Activated T-helper 2 cell treated with anti-CD3 and anti-CD28 coated beads, Interferon-gamma antibody, Interleukin-2, Interleukin-4, amounts not matched to agents 10 μg/mL and 5 μg/mL and 100 μg/mL, durations not matched to agents 14 hours and 24 hours and 36 hours (primary cell): ENCODE results near the gene TRMT112. TPM values are rescaled to one million over a fixed set of nuclear protein-coding genes. Genes with fewer than 3 reads are reported as not detected.
"Not testable (repeated sequence)": the region's sequence is repeated elsewhere in the genome, so short reads cannot be mapped to it uniquely, and the experiment has no call there.

ENCODE experiments used
- DNase-seq: peaks from one replicate; pipeline ENCODE4 v3.0.0; 2021; ENCODE audit warnings: low spot score
- H3K27ac Mint-ChIP-seq: one replicate; pipeline ENCODE4 v1.8.0; 2021; ENCODE audit warnings: mixed read lengths
- H3K27me3 Mint-ChIP-seq: one replicate; pipeline ENCODE4 v1.8.0; 2021; ENCODE audit warnings: low read depth, mixed read lengths
- H3K36me3 Mint-ChIP-seq: one replicate; pipeline ENCODE4 v1.8.0; 2021; ENCODE audit warnings: low read depth, mixed read lengths
- H3K4me1 Mint-ChIP-seq: one replicate; pipeline ENCODE4 v1.8.0; 2021; ENCODE audit warnings: low read depth, mixed read lengths
- H3K4me3 Mint-ChIP-seq: one replicate; pipeline ENCODE4 v1.8.0; 2021; ENCODE audit warnings: low read depth, mild to moderate bottlenecking, moderate library complexity, mixed read lengths
- H3K9me3 Mint-ChIP-seq: one replicate; pipeline ENCODE4 v1.8.0; 2021; ENCODE audit warnings: mixed read lengths
- intact Hi-C: fragments of 100-400 bp; cut with micrococcal nuclease; formaldehyde crosslinking; loops from one replicate; pipeline ENCODE4 v1.15.1; 2023
- total RNA-seq: library from RNA; stranded (reverse); gene quantifications from 2 replicates; pipeline ENCODE4 v1.2.3, GENCODE V29; 2022

TRMT112 gene
- total RNA-seq, 1 donor from 2014 or later = 290 TPM

DNA sequence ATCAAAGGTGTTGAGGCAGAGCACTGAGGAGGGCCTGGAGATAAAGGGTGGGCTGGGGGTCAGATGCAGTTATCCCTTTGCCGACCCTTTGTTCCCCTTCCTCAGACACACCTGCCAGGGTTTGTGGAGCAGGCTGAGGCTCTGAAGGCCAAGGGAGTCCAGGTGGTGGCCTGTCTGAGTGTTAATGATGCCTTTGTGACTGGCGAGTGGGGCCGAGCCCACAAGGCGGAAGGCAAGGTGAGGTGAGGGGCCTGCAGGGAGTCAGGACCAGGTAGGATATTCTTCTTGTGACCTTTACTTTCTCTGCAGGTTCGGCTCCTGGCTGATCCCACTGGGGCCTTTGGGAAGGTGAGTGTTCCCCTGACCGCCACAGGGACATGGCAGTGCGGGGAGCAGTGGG, 3.2 kb upstream of the TRMT112 start:
- Mint-ChIP-seq H3K27me3 (no peaks in the 10 kb centered on the region), H3K9me3 (no peaks in the 10 kb centered on the region), H3K4me1 (peaks cover 27% of the 10 kb centered on the region), H3K4me3 (no peak overlapping the region), H3K36me3 (peaks cover 35% of the 10 kb centered on the region), H3K27ac (peak overlapping the region; percentile 53)
- intact Hi-C loops = no loop called here
- DNase-seq = no peak

GRCh38 chr11:64318766-64319761, 1.7 kb upstream of the TRMT112 start:
- Mint-ChIP-seq H3K36me3 (peaks cover 48% of the 10 kb centered on the region), H3K27me3 (no peaks in the 10 kb centered on the region), H3K27ac (peak overlapping the region; percentile 99), H3K9me3 (no peaks in the 10 kb centered on the region), H3K4me3 (peak overlapping the region; percentile 96), H3K4me1 (peaks cover 29% of the 10 kb centered on the region)
- intact Hi-C loops = loop anchor here (2.0 kb wide), 1 partner anchor 14 kb away; no protein-coding TSS in a partner anchor
- no peak for DNase-seq

DNA sequence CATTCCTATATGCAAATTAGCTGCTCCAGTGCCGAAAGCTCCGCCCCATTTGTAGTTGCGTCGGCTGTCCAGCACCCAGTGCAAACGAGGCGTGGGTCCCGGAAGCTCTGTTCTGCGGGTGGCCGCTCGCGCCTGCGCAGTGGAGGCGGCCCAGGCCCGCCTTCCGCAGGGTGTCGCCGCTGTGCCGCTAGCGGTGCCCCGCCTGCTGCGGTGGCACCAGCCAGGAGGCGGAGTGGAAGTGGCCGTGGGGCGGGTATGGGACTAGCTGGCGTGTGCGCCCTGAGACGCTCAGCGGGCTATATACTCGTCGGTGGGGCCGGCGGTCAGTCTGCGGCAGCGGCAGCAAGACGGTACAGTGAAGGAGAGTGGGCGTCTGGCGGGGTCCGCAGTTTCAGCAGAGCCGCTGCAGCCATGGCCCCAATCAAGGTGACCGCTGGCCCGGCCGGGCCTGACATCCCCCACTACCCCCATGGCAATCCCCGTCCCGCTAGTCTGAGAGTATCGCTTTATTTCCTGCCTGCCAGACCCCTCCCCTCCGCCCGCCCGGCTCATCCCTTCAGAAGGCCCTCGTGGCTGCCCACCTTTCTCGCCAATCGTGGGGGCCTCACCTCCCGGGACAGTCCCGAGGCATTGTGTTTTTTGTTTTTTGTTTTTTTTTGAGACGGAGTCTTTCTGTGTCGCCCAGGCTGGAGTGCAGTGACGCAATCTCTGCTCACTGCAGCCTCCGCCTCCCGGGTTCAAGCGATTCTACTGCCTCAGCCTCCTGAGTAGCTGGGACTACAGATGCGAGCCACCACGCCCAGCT, 804 bp upstream of the TRMT112 start, which contains the start of gene PRDX5:
TSS of gene PRDX5 (plus strand) at position 161 of the 805 bp plus-strand sequence. CDS start at position 256, 95 bp downstream.
- Mint-ChIP-seq H3K27ac (peak within 1 kb of the TSS; percentile 99), H3K9me3 (no peaks in the 10 kb centered on the region), H3K4me1 (peaks cover 30% of the 10 kb centered on the region), H3K27me3 (no peaks in the 10 kb centered on the region), H3K36me3 (peaks cover 55% of the 10 kb centered on the region), H3K4me3 (peak within 1 kb of the TSS; percentile 96)
- intact Hi-C loops = loop anchor here (1.0 to 2.0 kb wide), 6 partner anchors 12 to 77 kb away; partner anchors contain the start of genes FKBP2 and GPR137
- DNase-seq = peak; percentile 95

DNA sequence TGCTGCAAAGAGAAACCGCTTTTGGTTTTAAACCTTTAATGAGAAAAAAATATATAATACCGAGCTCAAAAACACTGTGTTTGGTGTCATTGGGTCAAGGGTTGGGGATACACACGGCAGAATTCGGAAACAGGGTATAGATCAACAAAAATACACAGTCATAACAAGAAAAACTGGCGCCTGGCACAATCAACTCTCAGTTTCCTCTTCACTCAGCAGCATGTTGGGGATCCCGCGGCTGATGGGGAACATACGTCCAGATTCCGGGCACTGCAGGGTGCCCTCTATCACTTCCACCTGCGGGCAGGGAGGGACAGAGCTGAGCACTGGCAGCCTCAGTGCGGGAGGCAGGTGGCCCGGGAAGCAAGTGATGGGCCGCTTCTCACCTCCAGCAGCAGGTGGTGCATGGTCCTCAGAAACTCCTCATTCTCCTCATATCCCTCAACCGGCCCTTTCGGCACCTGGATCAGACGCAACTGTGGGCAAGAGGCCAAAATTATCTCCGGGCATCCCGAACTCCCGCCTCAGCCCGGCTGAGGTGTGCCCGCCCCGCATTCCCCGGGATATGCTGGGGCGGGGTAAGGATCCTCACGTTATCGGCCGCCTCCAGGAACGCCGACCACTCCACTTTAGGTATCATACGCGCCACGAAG, 561 bp downstream of the TRMT112 start:
- intact Hi-C loops = loop anchor here (1.0 kb wide), 5 partner anchors 10 to 75 kb away; partner anchors contain the start of genes FKBP2 and GPR137
- H3K27ac Mint-ChIP-seq = peak overlapping the region; percentile 99
- no peaks in the 10 kb centered on the region for H3K9me3 Mint-ChIP-seq
- H3K27me3 Mint-ChIP-seq = no peaks in the 10 kb centered on the region
- peaks cover 38% of the 10 kb centered on the region for H3K4me1 Mint-ChIP-seq
- peaks cover 60% of the 10 kb centered on the region for H3K36me3 Mint-ChIP-seq
- H3K4me3 Mint-ChIP-seq = peak overlapping the region; percentile 96
- DNase-seq = no peak

- H3K4me1 Mint-ChIP-seq = peaks cover 35% of the 10 kb centered on the region
- H3K27me3 Mint-ChIP-seq, DNase-seq, intact Hi-C loops, H3K9me3 Mint-ChIP-seq: not testable (repeated sequence)
- H3K27ac Mint-ChIP-seq = peak overlapping the region; percentile 99
- peak overlapping the region; percentile 96 for H3K4me3 Mint-ChIP-seq
- peaks cover 54% of the 10 kb centered on the region for H3K36me3 Mint-ChIP-seq
Observed at GRCh38 chr11:64315667-64316526, 1.5 kb downstream of the TRMT112 start.

DNA sequence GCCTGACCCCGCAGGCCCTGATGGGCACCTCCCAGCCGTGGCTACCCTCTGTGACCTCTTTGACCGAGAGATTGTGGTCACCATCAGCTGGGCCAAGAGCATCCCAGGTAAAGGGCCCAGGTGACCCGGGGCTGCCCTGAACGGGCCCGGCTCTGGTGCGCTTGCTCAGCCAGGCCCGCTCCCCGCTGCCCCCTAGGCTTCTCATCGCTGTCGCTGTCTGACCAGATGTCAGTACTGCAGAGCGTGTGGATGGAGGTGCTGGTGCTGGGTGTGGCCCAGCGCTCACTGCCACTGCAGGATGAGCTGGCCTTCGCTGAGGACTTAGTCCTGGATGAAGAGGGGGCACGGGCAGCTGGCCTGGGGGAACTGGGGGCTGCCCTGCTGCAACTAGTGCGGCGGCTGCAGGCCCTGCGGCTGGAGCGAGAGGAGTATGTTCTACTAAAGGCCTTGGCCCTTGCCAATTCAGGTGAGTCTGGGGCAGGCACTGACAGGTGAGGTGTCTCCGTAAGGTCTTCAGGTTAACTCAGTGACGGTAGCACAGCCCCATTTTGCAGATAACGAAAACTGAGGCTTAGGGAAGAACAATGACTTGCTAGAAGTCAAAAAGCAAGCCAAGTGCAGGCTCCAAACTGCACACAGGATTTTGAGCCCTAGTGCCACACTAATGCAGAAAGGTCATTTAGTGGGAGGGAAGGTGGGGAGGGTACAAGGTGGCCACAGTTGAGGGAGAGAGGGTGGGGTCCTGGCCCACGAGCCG, 2.4 kb downstream of the TRMT112 start:
- Mint-ChIP-seq H3K9me3 (no peaks in the 10 kb centered on the region), H3K27ac (no peak overlapping the region), H3K36me3 (peaks cover 46% of the 10 kb centered on the region), H3K27me3 (no peaks in the 10 kb centered on the region), H3K4me3 (peak overlapping the region; percentile 26), H3K4me1 (peaks cover 29% of the 10 kb centered on the region)
- intact Hi-C loops = no loop called here
- DNase-seq = no peak

GRCh38 chr11:64314146-64314804, 3.1 kb downstream of the TRMT112 start:
- Mint-ChIP-seq H3K27me3 (no peaks in the 10 kb centered on the region), H3K4me1 (peaks cover 25% of the 10 kb centered on the region), H3K36me3 (peaks cover 48% of the 10 kb centered on the region), H3K4me3 (no peak overlapping the region), H3K9me3 (no peaks in the 10 kb centered on the region), H3K27ac (no peak overlapping the region)
- intact Hi-C loops = no loop called here
- DNase-seq = no peak

- H3K36me3 Mint-ChIP-seq = peaks cover 50% of the 10 kb centered on the region
Observed at GRCh38 chr11:64313491-64314145, 3.7 kb downstream of the TRMT112 start.

GRCh38 chr11:64312947-64313346, 4.4 kb downstream of the TRMT112 start:
- Mint-ChIP-seq H3K9me3 (no peaks in the 10 kb centered on the region), H3K27ac (peak overlapping the region; percentile 39), H3K4me3 (no peak overlapping the region), H3K4me1 (peaks cover 20% of the 10 kb centered on the region), H3K27me3 (no peaks in the 10 kb centered on the region), H3K36me3 (peaks cover 51% of the 10 kb centered on the region)
- intact Hi-C loops = no loop called here
- DNase-seq = no peak

More at GRCh38 chr11:64313491-64314145, 3.7 kb downstream of the TRMT112 start:
- no peaks in the 10 kb centered on the region for H3K9me3 Mint-ChIP-seq
- H3K27me3 Mint-ChIP-seq = no peaks in the 10 kb centered on the region
- intact Hi-C loops = no loop called here
- H3K27ac Mint-ChIP-seq = no peak overlapping the region
- peaks cover 20% of the 10 kb centered on the region for H3K4me1 Mint-ChIP-seq
- H3K4me3 Mint-ChIP-seq = no peak overlapping the region
- DNase-seq = no peak

GRCh38 chr11:64307795-64308194, 9.6 kb downstream of the TRMT112 start:
- intact Hi-C loops = loop anchor here (5.0 kb wide), 1 partner anchor 35 kb away; the partner anchor contains the start of gene CCDC88B
- Mint-ChIP-seq H3K36me3 (peaks cover 27% of the 10 kb centered on the region), H3K4me3 (peak overlapping the region; percentile 32), H3K4me1 (peaks cover 16% of the 10 kb centered on the region), H3K27ac (peak overlapping the region; percentile 20)
- H3K27me3 Mint-ChIP-seq, H3K9me3 Mint-ChIP-seq, DNase-seq: not testable (repeated sequence)
